Measurements from ENCODE around the gene DNAL4.

The DNAL4 gene

GRCh38 chr22:38831166-38831945 is 37.4 kb upstream of the DNAL4 start:
- no peak for DNase-seq (ENCODE audit: insufficient read length, low spot score)
- TF ChIP-seq POLR2A (IDR thresholded peaks at IDR 0.05; ENCODE audit: low read depth, low read length), result no peak
- no peak for FAIRE-seq

- no peak for TF ChIP-seq POLR2A (IDR thresholded peaks at IDR 0.05; ENCODE audit: low read depth, low read length)
- DNase-seq (ENCODE audit: insufficient read length, low spot score) (no peak), FAIRE-seq (no peak)
These were observed 36.8 kb upstream of the DNAL4 start for GRCh38 chr22:38830845-38831108.

GRCh38 chr22:38830026-38830844 is 36.3 kb upstream of the DNAL4 start:
- no peak for TF ChIP-seq POLR2A (IDR thresholded peaks at IDR 0.05; ENCODE audit: low read depth, low read length)
- no peak for FAIRE-seq
- no peak for DNase-seq (ENCODE audit: insufficient read length, low spot score)

GRCh38 chr22:38829485-38829884 is 35.5 kb upstream of the DNAL4 start:
- FAIRE-seq, result no peak
- DNase-seq (ENCODE audit: insufficient read length, low spot score), result no peak

GRCh38 chr22:38828616-38829205 is 34.8 kb upstream of the DNAL4 start:
- no peak for TF ChIP-seq POLR2A (IDR thresholded peaks at IDR 0.05; ENCODE audit: low read depth, low read length)
- no peak for FAIRE-seq
- DNase-seq (ENCODE audit: insufficient read length, low spot score), result no peak

More at GRCh38 chr22:38829485-38829884, 35.5 kb upstream of the DNAL4 start:
- no peak for TF ChIP-seq POLR2A (IDR thresholded peaks at IDR 0.05; ENCODE audit: low read depth, low read length)

- DNase-seq (ENCODE audit: insufficient read length, low spot score), result no peak
- no peak for FAIRE-seq
- no peak for TF ChIP-seq POLR2A (IDR thresholded peaks at IDR 0.05; ENCODE audit: low read depth, low read length)
These were observed 34.2 kb upstream of the DNAL4 start for GRCh38 chr22:38828191-38828590.

- no peak for TF ChIP-seq POLR2A (IDR thresholded peaks at IDR 0.05; ENCODE audit: low read depth, low read length)
- FAIRE-seq (no peak), DNase-seq (ENCODE audit: insufficient read length, low spot score) (no peak)
These were observed 33.6 kb upstream of the DNAL4 start for GRCh38 chr22:38827510-38827909.

- FAIRE-seq (no peak), DNase-seq (ENCODE audit: insufficient read length, low spot score) (no peak)
- no peak for TF ChIP-seq POLR2A (IDR thresholded peaks at IDR 0.05; ENCODE audit: low read depth, low read length)
These were observed 32.9 kb upstream of the DNAL4 start for GRCh38 chr22:38826801-38827200.

GRCh38 chr22:38826386-38826785 is 32.4 kb upstream of the DNAL4 start:
- no peak for TF ChIP-seq POLR2A (IDR thresholded peaks at IDR 0.05; ENCODE audit: low read depth, low read length)
- FAIRE-seq, result no peak
- no peak for DNase-seq (ENCODE audit: insufficient read length, low spot score)

GRCh38 chr22:38824585-38824984 is 30.6 kb upstream of the DNAL4 start:
- TF ChIP-seq POLR2A (IDR thresholded peaks at IDR 0.05; ENCODE audit: low read depth, low read length), result no peak
- DNase-seq (ENCODE audit: insufficient read length, low spot score) (peak; percentile 40), FAIRE-seq (no peak)

- TF ChIP-seq POLR2A (IDR thresholded peaks at IDR 0.05; ENCODE audit: low read depth, low read length), result no peak
- no peak for DNase-seq (ENCODE audit: insufficient read length, low spot score)
- FAIRE-seq, result no peak
These were observed 29.7 kb upstream of the DNAL4 start for GRCh38 chr22:38823637-38824036.

GRCh38 chr22:38823076-38823475 is 29.1 kb upstream of the DNAL4 start:
- DNase-seq (ENCODE audit: insufficient read length, low spot score) (no peak), FAIRE-seq (no peak)
- TF ChIP-seq POLR2A (IDR thresholded peaks at IDR 0.05; ENCODE audit: low read depth, low read length), result no peak

GRCh38 chr22:38820020-38820419 is 26.1 kb upstream of the DNAL4 start:
- DNase-seq (ENCODE audit: insufficient read length, low spot score) (no peak), FAIRE-seq (no peak)
- TF ChIP-seq POLR2A (IDR thresholded peaks at IDR 0.05; ENCODE audit: low read depth, low read length), result no peak

- FAIRE-seq (no peak), DNase-seq (ENCODE audit: insufficient read length, low spot score) (no peak)
- TF ChIP-seq POLR2A (IDR thresholded peaks at IDR 0.05; ENCODE audit: low read depth, low read length), result no peak
These were observed 25.5 kb upstream of the DNAL4 start for GRCh38 chr22:38819387-38819940.
